ENCODE data around the gene FBXO36. TPM values are rescaled to one million over a fixed set of nuclear protein-coding genes. Genes with fewer than 3 reads are reported as not detected.
"Not testable (repeated sequence)": the region's sequence is repeated elsewhere in the genome, so short reads cannot be mapped to it uniquely, and the experiment has no call there.

The FBXO36 gene
- total RNA-seq (ENCODE audit: insufficient read depth, low replicate concordance), result 0.72 TPM

GRCh38 chr2:229922449-229923386 lies at the start of gene FBXO36:
Gene FBXO36 (plus strand): TSS chr2:229922503. CDS start chr2:229922514, 11 bp downstream.
- DNase-seq (ENCODE audit: low spot score), result peak; percentile 22

- DNase-seq (ENCODE audit: low spot score), result no peak
Measured at GRCh38 chr2:229873123-229873581, 49.2 kb upstream of the FBXO36 start.

- DNase-seq (ENCODE audit: low spot score), result no peak
Measured at GRCh38 chr2:229874647-229875046, 47.7 kb upstream of the FBXO36 start.

GRCh38 chr2:229875549-229875948 lies 46.8 kb upstream of the FBXO36 start:
- DNase-seq (ENCODE audit: low spot score), result no peak

GRCh38 chr2:229879191-229879950 lies 42.9 kb upstream of the FBXO36 start:
- no peak for DNase-seq (ENCODE audit: low spot score)

GRCh38 chr2:229880892-229881586 lies 41.3 kb upstream of the FBXO36 start:
- DNase-seq (ENCODE audit: low spot score), result no peak

- DNase-seq (ENCODE audit: low spot score), result no peak
Measured at GRCh38 chr2:229882583-229882982, 39.7 kb upstream of the FBXO36 start.

- DNase-seq (ENCODE audit: low spot score), result no peak
Measured at GRCh38 chr2:229884775-229885699, 37.3 kb upstream of the FBXO36 start.

- DNase-seq (ENCODE audit: low spot score), result no peak
Measured at GRCh38 chr2:229887441-229887840, 34.9 kb upstream of the FBXO36 start.

- no peak for DNase-seq (ENCODE audit: low spot score)
Measured at GRCh38 chr2:229888031-229888430, 34.3 kb upstream of the FBXO36 start.

- no peak for DNase-seq (ENCODE audit: low spot score)
Measured at GRCh38 chr2:229889023-229889422, 33.3 kb upstream of the FBXO36 start.

GRCh38 chr2:229896857-229897256 lies 25.4 kb upstream of the FBXO36 start:
- DNase-seq (ENCODE audit: low spot score), result no peak

GRCh38 chr2:229899604-229900003 lies 22.7 kb upstream of the FBXO36 start:
- DNase-seq (ENCODE audit: low spot score), result no peak

- DNase-seq (ENCODE audit: low spot score), result no peak
Measured at GRCh38 chr2:229900012-229900411, 22.3 kb upstream of the FBXO36 start.

- DNase-seq (ENCODE audit: low spot score), result not testable (repeated sequence)
Measured at GRCh38 chr2:229900514-229900913, 21.8 kb upstream of the FBXO36 start.

GRCh38 chr2:229901819-229902218 lies 20.5 kb upstream of the FBXO36 start:
- peak; percentile 5 for DNase-seq (ENCODE audit: low spot score)

GRCh38 chr2:229903037-229903436 lies 19.3 kb upstream of the FBXO36 start:
- DNase-seq (ENCODE audit: low spot score), result no peak

- DNase-seq (ENCODE audit: low spot score), result no peak
Measured at GRCh38 chr2:229905601-229906000, 16.7 kb upstream of the FBXO36 start.

GRCh38 chr2:229909090-229909489 lies 13.2 kb upstream of the FBXO36 start:
- DNase-seq (ENCODE audit: low spot score), result peak; percentile 56

- no peak for DNase-seq (ENCODE audit: low spot score)
Measured at GRCh38 chr2:229910147-229910831, 12.0 kb upstream of the FBXO36 start.
